ENCODE data around the gene CCNL1.

DNA sequence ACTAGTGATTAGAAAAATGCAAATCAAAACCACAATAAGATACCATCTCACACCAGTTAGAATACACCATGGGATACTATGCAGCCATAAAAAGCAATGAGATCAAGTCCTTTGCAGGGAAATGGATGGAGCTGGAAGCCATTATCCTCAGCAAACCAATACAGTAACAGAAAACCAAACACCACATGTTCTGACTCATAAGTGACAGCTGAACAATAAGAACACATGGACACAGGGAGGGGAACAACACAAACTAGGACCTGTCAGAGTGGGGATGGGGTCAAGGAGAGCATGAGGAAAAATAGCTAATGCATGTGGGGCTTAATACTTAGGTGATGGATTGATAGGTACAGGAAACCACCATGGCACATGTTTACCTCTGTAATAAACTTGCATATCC lies 36.0 kb upstream of the CCNL1 start:
- TF ChIP-seq CTCF (IDR thresholded peaks at IDR 0.05; ENCODE audit: low read length): no peak
- no peak for TF ChIP-seq EZH2 (IDR thresholded peaks at IDR 0.05; ENCODE audit: borderline replicate concordance, low read length)
